C4-2B (cell line): Measurements from ENCODE around the gene FOXP1.

Experiments used
- ZFX ChIP-seq: fragments of 450-650 bp; IDR thresholded peaks from 2 replicates; pipeline ENCODE4 v1.6.1; 2017
- TF ChIP-seq, protein P1 (sequence below): fragments of 450-650 bp; conservative IDR thresholded peaks from 2 replicates; pipeline ENCODE4 v1.5.1; 2017; ENCODE audit warnings: mild to moderate bottlenecking

DNA sequence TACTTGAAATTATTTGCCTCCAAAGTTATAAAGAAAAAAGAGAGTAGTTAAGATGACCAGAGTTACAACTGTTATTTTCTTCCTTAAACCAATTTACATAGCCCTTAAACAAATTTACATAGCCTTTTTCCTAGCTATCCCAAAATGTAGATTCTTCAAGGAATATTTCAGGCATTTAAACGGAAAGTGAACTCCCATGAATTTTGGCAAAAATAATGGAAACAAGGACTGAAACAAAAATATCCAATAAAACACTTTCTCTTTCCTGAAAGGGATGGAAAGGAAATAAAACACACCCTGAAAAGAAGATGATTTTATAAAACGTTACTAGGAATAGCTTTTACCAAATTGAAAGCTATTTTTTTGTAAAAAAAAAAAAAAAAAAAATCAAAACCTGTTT, 418.6 kb downstream of the FOXP1 start:
- TF ChIP-seq, protein P1, sequence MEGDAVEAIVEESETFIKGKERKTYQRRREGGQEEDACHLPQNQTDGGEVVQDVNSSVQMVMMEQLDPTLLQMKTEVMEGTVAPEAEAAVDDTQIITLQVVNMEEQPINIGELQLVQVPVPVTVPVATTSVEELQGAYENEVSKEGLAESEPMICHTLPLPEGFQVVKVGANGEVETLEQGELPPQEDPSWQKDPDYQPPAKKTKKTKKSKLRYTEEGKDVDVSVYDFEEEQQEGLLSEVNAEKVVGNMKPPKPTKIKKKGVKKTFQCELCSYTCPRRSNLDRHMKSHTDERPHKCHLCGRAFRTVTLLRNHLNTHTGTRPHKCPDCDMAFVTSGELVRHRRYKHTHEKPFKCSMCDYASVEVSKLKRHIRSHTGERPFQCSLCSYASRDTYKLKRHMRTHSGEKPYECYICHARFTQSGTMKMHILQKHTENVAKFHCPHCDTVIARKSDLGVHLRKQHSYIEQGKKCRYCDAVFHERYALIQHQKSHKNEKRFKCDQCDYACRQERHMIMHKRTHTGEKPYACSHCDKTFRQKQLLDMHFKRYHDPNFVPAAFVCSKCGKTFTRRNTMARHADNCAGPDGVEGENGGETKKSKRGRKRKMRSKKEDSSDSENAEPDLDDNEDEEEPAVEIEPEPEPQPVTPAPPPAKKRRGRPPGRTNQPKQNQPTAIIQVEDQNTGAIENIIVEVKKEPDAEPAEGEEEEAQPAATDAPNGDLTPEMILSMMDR = no peak
- TF ChIP-seq ZFX = no peak
